ENCODE data around the gene PRR18.

PRR18 gene

DNA sequence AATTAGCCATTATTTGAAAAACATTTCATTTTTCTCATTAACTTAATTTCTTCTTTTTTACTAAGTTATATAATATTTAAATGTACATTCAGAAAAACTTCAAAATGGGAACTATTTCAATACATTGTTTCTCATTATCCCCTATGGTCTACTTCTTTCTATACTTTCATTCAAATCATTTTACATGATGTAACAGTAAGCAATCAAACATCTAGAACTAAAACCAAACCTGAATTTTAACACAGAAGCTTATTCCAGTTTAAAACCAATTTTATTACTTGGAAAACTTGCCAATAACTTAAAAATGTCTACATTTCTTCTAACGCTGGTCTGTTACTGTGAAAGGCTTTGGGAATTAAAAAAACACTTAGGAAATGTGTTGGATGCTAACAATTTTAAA is 4.6 kb upstream of the PRR18 start:
- TF ChIP-seq, protein P1, sequence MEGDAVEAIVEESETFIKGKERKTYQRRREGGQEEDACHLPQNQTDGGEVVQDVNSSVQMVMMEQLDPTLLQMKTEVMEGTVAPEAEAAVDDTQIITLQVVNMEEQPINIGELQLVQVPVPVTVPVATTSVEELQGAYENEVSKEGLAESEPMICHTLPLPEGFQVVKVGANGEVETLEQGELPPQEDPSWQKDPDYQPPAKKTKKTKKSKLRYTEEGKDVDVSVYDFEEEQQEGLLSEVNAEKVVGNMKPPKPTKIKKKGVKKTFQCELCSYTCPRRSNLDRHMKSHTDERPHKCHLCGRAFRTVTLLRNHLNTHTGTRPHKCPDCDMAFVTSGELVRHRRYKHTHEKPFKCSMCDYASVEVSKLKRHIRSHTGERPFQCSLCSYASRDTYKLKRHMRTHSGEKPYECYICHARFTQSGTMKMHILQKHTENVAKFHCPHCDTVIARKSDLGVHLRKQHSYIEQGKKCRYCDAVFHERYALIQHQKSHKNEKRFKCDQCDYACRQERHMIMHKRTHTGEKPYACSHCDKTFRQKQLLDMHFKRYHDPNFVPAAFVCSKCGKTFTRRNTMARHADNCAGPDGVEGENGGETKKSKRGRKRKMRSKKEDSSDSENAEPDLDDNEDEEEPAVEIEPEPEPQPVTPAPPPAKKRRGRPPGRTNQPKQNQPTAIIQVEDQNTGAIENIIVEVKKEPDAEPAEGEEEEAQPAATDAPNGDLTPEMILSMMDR (IDR thresholded peaks at IDR 0.05; ENCODE audit: low read depth, low read length, missing control alignments): no peak
- H3K27me3 ChIP-seq (replicated peaks): peaks cover 25% of the 10 kb centered on the region
- H3K4me3 ChIP-seq (ENCODE audit: low read depth, low read length): no peak overlapping the region
- H3K36me3 ChIP-seq (replicated peaks): no peaks in the 10 kb centered on the region
- in situ Hi-C loops (cut with HindIII; ENCODE audit: low pct_ligation_motif_present, low sequenced_read_pairs): no loop called here
- no peak for DNase-seq
- no peak overlapping the region for H3K27ac ChIP-seq

DNA sequence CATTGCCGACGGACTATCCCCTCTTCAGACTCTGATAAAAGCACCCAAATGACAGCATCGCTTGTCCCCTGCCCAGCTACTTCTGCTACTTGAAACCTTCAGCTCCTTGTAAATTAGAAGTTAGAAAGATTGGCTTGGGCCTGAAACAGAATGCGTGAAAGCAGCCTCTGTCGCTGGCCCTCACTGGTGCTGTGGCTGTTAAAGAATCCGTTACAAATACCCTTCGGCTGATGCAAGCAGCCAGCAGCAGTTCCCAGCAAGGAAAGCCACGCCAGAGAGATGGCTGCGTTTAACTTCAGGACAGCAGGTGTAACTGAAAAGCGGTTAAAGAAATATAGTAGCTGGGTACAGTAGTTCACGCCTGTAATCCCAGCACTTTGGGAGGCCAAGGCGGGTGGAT is 2.4 kb upstream of the PRR18 start:
- H3K36me3 ChIP-seq (replicated peaks): no peaks in the 10 kb centered on the region
- H3K27me3 ChIP-seq (replicated peaks): peaks cover 47% of the 10 kb centered on the region
- H3K27ac ChIP-seq: no peak overlapping the region

DNA sequence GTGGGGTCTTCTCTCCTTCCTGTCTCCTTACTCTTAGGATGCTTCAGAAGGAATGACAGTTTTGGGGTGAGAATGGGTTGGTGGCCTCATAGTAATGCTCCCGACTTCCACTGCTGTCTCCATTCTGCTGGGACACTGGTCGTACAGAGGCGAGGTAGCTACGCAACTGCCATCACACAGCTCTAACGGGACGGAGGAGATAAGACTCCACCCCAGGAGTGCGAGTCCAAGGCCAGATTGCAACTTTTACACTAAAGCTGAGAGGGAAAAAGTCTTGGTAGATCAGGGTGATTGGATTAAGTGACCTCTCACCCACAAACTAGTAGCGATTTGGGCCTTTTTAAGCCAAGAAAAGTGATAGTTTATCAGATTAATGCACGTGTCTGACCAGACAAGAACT is 1.8 kb upstream of the PRR18 start:
- TF ChIP-seq, protein P1 (IDR thresholded peaks at IDR 0.05; ENCODE audit: low read depth, low read length, missing control alignments): no peak
- H3K36me3 ChIP-seq (replicated peaks): no peaks in the 10 kb centered on the region
- H3K4me3 ChIP-seq (ENCODE audit: low read depth, low read length): no peak overlapping the region
- peaks cover 51% of the 10 kb centered on the region for H3K27me3 ChIP-seq (replicated peaks)
- DNase-seq: no peak
- in situ Hi-C loops (cut with HindIII; ENCODE audit: low pct_ligation_motif_present, low sequenced_read_pairs): no loop called here
- no peak overlapping the region for H3K27ac ChIP-seq

More for the DNA sequence above, 2.4 kb upstream of the PRR18 start:
- in situ Hi-C loops (cut with HindIII; ENCODE audit: low pct_ligation_motif_present, low sequenced_read_pairs): no loop called here
- DNase-seq: no peak
- H3K4me3 ChIP-seq (ENCODE audit: low read depth, low read length): no peak overlapping the region
- TF ChIP-seq, protein P1 (IDR thresholded peaks at IDR 0.05; ENCODE audit: low read depth, low read length, missing control alignments): no peak

DNA sequence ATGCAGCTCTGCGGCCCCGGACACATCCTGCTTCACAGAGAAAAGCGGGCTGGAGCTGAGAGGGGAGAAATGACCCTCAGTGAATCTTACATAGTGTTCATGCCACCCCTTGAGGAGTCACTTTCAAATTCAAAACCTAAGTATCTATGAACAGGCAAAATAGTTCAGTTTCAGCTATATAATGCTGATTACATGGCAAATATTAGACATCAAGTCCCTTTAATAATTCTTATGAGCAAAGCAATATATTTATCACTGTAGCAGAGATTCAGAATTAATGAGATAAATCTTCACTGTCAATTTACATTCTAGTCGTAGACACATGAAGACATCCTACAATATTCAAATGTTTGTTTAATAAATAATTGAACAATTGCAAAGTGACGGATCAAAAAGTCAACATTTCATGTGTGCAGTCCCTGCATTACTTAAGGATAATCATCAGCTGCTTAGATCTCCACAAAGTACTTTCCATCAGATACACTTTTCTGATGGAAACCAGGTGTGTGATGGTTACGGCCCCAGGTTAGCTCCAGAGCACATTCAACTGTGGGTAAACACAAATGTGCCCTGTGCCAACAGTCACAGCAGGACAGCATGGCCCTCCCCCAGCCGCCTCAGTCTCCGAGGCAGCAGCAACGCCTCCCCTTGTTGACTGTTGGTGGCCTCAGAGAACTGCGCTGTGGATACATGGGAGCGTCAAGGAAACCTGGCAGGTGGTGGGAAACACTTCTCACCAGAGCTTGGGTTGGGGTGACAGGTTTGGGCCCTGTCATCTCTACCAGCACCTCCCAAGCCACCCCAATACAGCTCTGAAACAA is 787 bp upstream of the PRR18 start:
- in situ Hi-C loops (cut with HindIII; ENCODE audit: low pct_ligation_motif_present, low sequenced_read_pairs): no loop called here
- DNase-seq: no peak
- Histone ChIP-seq H3K27ac (no peak overlapping the region), H3K36me3 (replicated peaks) (no peaks in the 10 kb centered on the region), H3K27me3 (replicated peaks) (peaks cover 51% of the 10 kb centered on the region), H3K4me3 (ENCODE audit: low read depth, low read length) (no peak overlapping the region)
- TF ChIP-seq, protein P1 (IDR thresholded peaks at IDR 0.05; ENCODE audit: low read depth, low read length, missing control alignments): no peak

DNA sequence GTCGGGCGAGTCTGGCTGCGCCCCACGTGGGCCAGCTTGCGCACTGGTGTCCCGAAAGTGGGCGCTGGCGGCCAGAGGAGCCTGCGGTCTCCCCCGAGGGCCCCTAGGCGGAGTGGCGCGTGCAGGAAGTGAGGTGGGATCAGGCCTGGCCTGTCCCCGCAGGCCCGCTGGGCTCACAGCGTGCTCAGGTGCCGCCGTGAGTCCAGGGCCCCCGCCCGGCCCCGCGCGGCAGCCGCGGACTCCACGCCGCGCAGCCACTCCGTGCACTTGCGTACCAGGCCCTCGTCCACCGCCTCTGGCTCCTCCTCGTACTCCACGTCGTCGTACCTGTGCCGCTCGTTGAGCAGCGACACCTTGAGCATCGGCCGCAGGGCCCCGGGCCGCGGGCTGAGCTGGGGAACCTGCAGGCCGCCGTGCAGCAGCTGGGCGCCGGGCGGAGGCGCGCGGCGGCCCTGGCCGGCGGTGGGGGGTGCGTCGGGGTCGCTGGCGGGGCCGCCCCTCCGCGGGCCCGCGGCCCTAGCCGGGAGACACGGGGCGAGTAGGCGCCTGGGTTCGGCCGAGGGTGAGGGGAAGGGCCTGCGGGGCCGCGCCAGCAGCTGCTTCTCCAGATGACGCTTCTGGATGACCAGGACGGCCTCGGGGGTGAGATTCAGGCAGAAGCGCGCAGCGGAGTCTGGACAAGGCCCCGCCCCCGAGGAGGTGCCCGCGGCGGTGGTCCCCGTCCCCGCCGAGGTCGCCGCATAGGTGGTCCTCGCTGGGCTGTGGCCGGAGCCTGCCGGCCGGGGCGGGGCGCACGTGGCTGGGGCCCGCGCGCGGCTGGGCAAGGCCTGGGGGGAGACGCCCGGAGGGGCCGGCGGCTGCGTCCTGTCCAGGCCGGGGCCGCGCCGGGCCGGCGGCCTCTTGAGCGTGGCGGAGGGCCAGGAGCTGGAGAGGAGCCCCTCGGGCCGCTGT is 835 bp downstream of the PRR18 start:
- peaks cover 51% of the 10 kb centered on the region for H3K27me3 ChIP-seq (replicated peaks)
- no peak for DNase-seq
- peak overlapping the region; percentile 39 for H3K4me3 ChIP-seq (ENCODE audit: low read depth, low read length)
- H3K36me3 ChIP-seq (replicated peaks): no peaks in the 10 kb centered on the region
- in situ Hi-C loops (cut with HindIII; ENCODE audit: low pct_ligation_motif_present, low sequenced_read_pairs): no loop called here
- TF ChIP-seq, protein P1 (IDR thresholded peaks at IDR 0.05; ENCODE audit: low read depth, low read length, missing control alignments): no peak
- no peak overlapping the region for H3K27ac ChIP-seq

Measured in brain microvascular endothelial cell (primary cell).